ENCODE measurements around the gene ANGPTL4. TPM values are rescaled to one million over a fixed set of nuclear protein-coding genes. Genes with fewer than 3 reads are reported as not detected.

The ANGPTL4 gene
- total and polyA plus RNA-seq, 2 donors (not counting 1 experiment from before 2014, with no cell fraction given), result not detected

- no peaks in the 10 kb centered on the region for H3K79me2 ChIP-seq (ENCODE audit: control insufficient read depth, insufficient read depth, low read length)
- no peak overlapping the region for H2AFZ ChIP-seq (ENCODE audit: insufficient read depth, low read depth, low read length, poor library complexity, severe bottlenecking)
- TF ChIP-seq CTCF (IDR thresholded peaks at IDR 0.05) (no peak), EZH2 (IDR thresholded peaks at IDR 0.05; ENCODE audit: borderline replicate concordance, insufficient read depth, low read depth, low read length, poor library complexity, severe bottlenecking) (no peak)
- DNase-seq (no peak), ATAC-seq (ENCODE audit: low read depth) (no peak)
- Mint-ChIP-seq H3K4me3 (no peak overlapping the region), H3K9me3 (ENCODE audit: insufficient read depth) (no peaks in the 10 kb centered on the region), H3K27me3 (peaks cover 36% of the 10 kb centered on the region), H3K27ac (no peak overlapping the region), H3K4me1 (peaks cover 10% of the 10 kb centered on the region)
- H3K27ac ChIP-seq (ENCODE audit: low read length in 2 of 2), result no peak overlapping the region
- no peak overlapping the region for H3K9ac ChIP-seq (ENCODE audit: low read length)
- CTCF ChIA-PET, result interaction anchor here (1.0 kb wide), 1 partner anchor 217 kb away, joined by 3 read pairs; no protein-coding TSS in a partner anchor
- no peak overlapping the region for H3K4me3 ChIP-seq (ENCODE audit: control extremely low read depth in 1 of 5, extremely low read depth in 1 of 5, insufficient read depth in 1 of 5, low read depth in 2 of 5, low read length in 4 of 5)
- intact Hi-C loops (cut with micrococcal nuclease), result no loop called here
- H3K9me3 ChIP-seq (ENCODE audit: control extremely low read depth in 1 of 3, control insufficient read depth in 2 of 3, insufficient read depth in 1 of 3, low read length in 2 of 3), result peaks cover 0 to 3% (median 0%) of the 10 kb centered on the region in 3 donors
- peaks cover 15 to 16% of the 10 kb centered on the region in 2 donors for H3K4me1 ChIP-seq (ENCODE audit: control insufficient read depth in 2 of 2, insufficient read depth in 2 of 2, low read length in 2 of 2)
- no peaks in the 10 kb centered on the region for H4K20me1 ChIP-seq (ENCODE audit: control insufficient read depth, insufficient read depth, low read length, poor library complexity, severe bottlenecking)
- WGBS (ENCODE audit: insufficient coverage), result 45% methylated on average over 6 of the region's 12 CpGs
- POLR2A ChIA-PET, result no interaction called here
- no peaks in the 10 kb centered on the region for H3K36me3 ChIP-seq (replicated peaks in 1 of 2; ENCODE audit: control extremely low read depth in 1 of 2, control insufficient read depth in 1 of 2, extremely low read depth in 1 of 2, insufficient read depth in 2 of 2, low read length in 1 of 2)
- H3K4me2 ChIP-seq (replicated peaks; ENCODE audit: low read depth, low read length, poor library complexity, severe bottlenecking), result no peak overlapping the region
- H3K27me3 ChIP-seq (replicated peaks in 1 of 4; ENCODE audit: control extremely low read depth in 1 of 4, control insufficient read depth in 3 of 4, insufficient read depth in 4 of 4, low read length in 3 of 4), result peaks cover 0 to 42% (median 9%) of the 10 kb centered on the region in 4 experiments
Observed at GRCh38 chr19:8361921-8362793, 1.8 kb upstream of the ANGPTL4 start.

GRCh38 chr19:8366121-8366581, 2.2 kb downstream of the ANGPTL4 start:
- ATAC-seq (ENCODE audit: low read depth) (no peak), DNase-seq (no peak)
- no peaks in the 10 kb centered on the region for H3K9me3 Mint-ChIP-seq (ENCODE audit: insufficient read depth)
- Histone ChIP-seq H3K9me3 (ENCODE audit: control extremely low read depth in 1 of 3, control insufficient read depth in 2 of 3, insufficient read depth in 1 of 3, low read length in 2 of 3) (peaks cover 0 to 6% (median 0%) of the 10 kb centered on the region in 3 donors), H2AFZ (ENCODE audit: insufficient read depth, low read depth, low read length, poor library complexity, severe bottlenecking) (no peak overlapping the region), H3K4me1 (ENCODE audit: control insufficient read depth in 2 of 2, insufficient read depth in 2 of 2, low read length in 2 of 2) (peaks cover 15 to 16% of the 10 kb centered on the region in 2 donors), H3K4me2 (replicated peaks; ENCODE audit: low read depth, low read length, poor library complexity, severe bottlenecking) (no peak overlapping the region), H3K27me3 (replicated peaks in 1 of 4; ENCODE audit: control extremely low read depth in 1 of 4, control insufficient read depth in 3 of 4, insufficient read depth in 4 of 4, low read length in 3 of 4) (peaks cover 0 to 50% (median 9%) of the 10 kb centered on the region in 4 experiments), H3K9ac (ENCODE audit: low read length) (no peak overlapping the region), H3K36me3 (replicated peaks in 1 of 2; ENCODE audit: control extremely low read depth in 1 of 2, control insufficient read depth in 1 of 2, extremely low read depth in 1 of 2, insufficient read depth in 2 of 2, low read length in 1 of 2) (no peaks in the 10 kb centered on the region), H3K79me2 (ENCODE audit: control insufficient read depth, insufficient read depth, low read length) (no peaks in the 10 kb centered on the region), H3K4me3 (ENCODE audit: control extremely low read depth in 1 of 5, extremely low read depth in 1 of 5, insufficient read depth in 1 of 5, low read depth in 2 of 5, low read length in 4 of 5) (no peak overlapping the region), H3K27ac (ENCODE audit: low read length in 2 of 2) (no peak overlapping the region), H4K20me1 (ENCODE audit: control insufficient read depth, insufficient read depth, low read length, poor library complexity, severe bottlenecking) (no peaks in the 10 kb centered on the region)
- peaks cover 46% of the 10 kb centered on the region for H3K27me3 Mint-ChIP-seq
- intact Hi-C loops (cut with micrococcal nuclease), result no loop called here
- H3K4me3 Mint-ChIP-seq, result no peak overlapping the region
- H3K4me1 Mint-ChIP-seq, result peaks cover 10% of the 10 kb centered on the region
- no peak overlapping the region for H3K27ac Mint-ChIP-seq
- POLR2A ChIA-PET, result no interaction called here
- WGBS (ENCODE audit: insufficient coverage), result 94% methylated on average over 11 of the region's 11 CpGs
- CTCF ChIA-PET, result interaction anchor here (1.9 kb wide), 1 partner anchor 12 kb away, joined by 7 read pairs; no protein-coding TSS in a partner anchor
- TF ChIP-seq EZH2 (IDR thresholded peaks at IDR 0.05; ENCODE audit: borderline replicate concordance, insufficient read depth, low read depth, low read length, poor library complexity, severe bottlenecking), result no peak
- TF ChIP-seq CTCF (IDR thresholded peaks at IDR 0.05), result no peak

Measured in B cell (primary cell).